HEK293 (cell line): ENCODE data around the gene MACROD1.
"Not testable (repeated sequence)": the region's sequence is repeated elsewhere in the genome, so short reads cannot be mapped to it uniquely, and the experiment has no call there.

Experiments
- CTCF ChIA-PET: fragments of 350-600 bp; formaldehyde crosslinking; extraction: SDS; loops from one replicate; lab custom pipeline; 2021; ENCODE audit warnings: antibody characterized with exemption; lab: Yijun Ruan, JAX
- POLR2A ChIA-PET: fragments of 300-600 bp; formaldehyde crosslinking; extraction: SDS; loops from one replicate; lab custom pipeline; 2020; ENCODE audit warnings: antibody characterized with exemption, inconsistent platforms; lab: Yijun Ruan, JAX
- H3K27ac ChIP-seq: fragments of 200-500 bp; sonication (Bioruptor generic); 2 replicates; pipeline ENCODE4 v1.5.1; 2014; ENCODE audit warnings: low read depth, low read length, control low read depth, inconsistent platforms; ENCODE audit errors: extremely low read depth
- H3K36me3 ChIP-seq, 2 experiments: fragments of 200-500 bp in 1 of 2; sonication (Bioruptor generic) in 1 of 2; 1 replicate in 1 of 2; 2 replicates in 1 of 2; pipeline ENCODE4 v1.5.1; 2014 to 2017; ENCODE audit warnings: inconsistent platforms in 2 of 2, low read length in 2 of 2; ENCODE audit not compliant: control insufficient read depth in 2 of 2, insufficient read depth in 1 of 2
- H3K4me1 ChIP-seq: fragments of 200-500 bp; sonication (Bioruptor generic); 2 replicates; pipeline ENCODE4 v1.5.1; 2014; ENCODE audit warnings: mild to moderate bottlenecking, low read length, inconsistent platforms; ENCODE audit not compliant: control insufficient read depth, insufficient read depth
- H3K4me3 ChIP-seq: 2 replicates; pipeline ENCODE4 v1.5.1; 2011; ENCODE audit warnings: low read depth, mild to moderate bottlenecking, control low read depth, low read length, moderate library complexity
- H3K9me3 ChIP-seq: fragments of 200-500 bp; sonication (Bioruptor generic); 2 replicates; pipeline ENCODE4 v1.5.1; 2014; ENCODE audit warnings: low read depth, low read length, inconsistent platforms; ENCODE audit not compliant: control insufficient read depth, insufficient read depth
- BCL11B ChIP-seq: fragments of 450-650 bp; formaldehyde crosslinking; IDR thresholded peaks from 2 replicates; pipeline ENCODE4 v1.5.1; 2016; ENCODE audit warnings: low read depth, missing biosample characterization, missing genetic modification characterization
- REST ChIP-seq: fragments of 450-650 bp; formaldehyde crosslinking; IDR thresholded peaks from 2 replicates; pipeline ENCODE4 v1.5.1; 2016; ENCODE audit warnings: missing biosample characterization, missing genetic modification characterization
- TCF7L2 ChIP-seq: IDR thresholded peaks from 2 replicates; pipeline ENCODE4 v1.6.1; 2011; ENCODE audit warnings: low read depth, mild to moderate bottlenecking, inconsistent platforms, low read length, moderate library complexity, borderline replicate concordance
- TRIM28 ChIP-seq: IDR thresholded peaks from 2 replicates; pipeline ENCODE4 v1.6.1; 2011; ENCODE audit warnings: low read length, control low read depth, borderline replicate concordance
- ZBTB11 ChIP-seq: fragments of 450-650 bp; formaldehyde crosslinking; conservative IDR thresholded peaks from 2 replicates; pipeline ENCODE4 v1.5.1; 2016; ENCODE audit warnings: low read depth, missing biosample characterization, missing genetic modification characterization
- ZBTB48 ChIP-seq: fragments of 450-650 bp; formaldehyde crosslinking; IDR thresholded peaks from 2 replicates; pipeline ENCODE4 v1.5.1; 2016; ENCODE audit warnings: missing biosample characterization, missing genetic modification characterization
- ZNF121 ChIP-seq: fragments of 450-650 bp; formaldehyde crosslinking; IDR thresholded peaks from 2 replicates; pipeline ENCODE4 v1.5.1; 2016; ENCODE audit warnings: missing biosample characterization, missing genetic modification characterization
- ZNF174 ChIP-seq: fragments of 450-650 bp; formaldehyde crosslinking; IDR thresholded peaks from 2 replicates; pipeline ENCODE4 v1.5.0; 2017; ENCODE audit warnings: missing biosample characterization, mild to moderate bottlenecking, missing genetic modification characterization
- ZNF202 ChIP-seq: fragments of 450-650 bp; formaldehyde crosslinking; IDR thresholded peaks from 2 replicates; pipeline ENCODE4 v1.5.1; 2016; ENCODE audit warnings: missing biosample characterization, missing genetic modification characterization, borderline replicate concordance
- ZNF266 ChIP-seq: fragments of 450-650 bp; formaldehyde crosslinking; IDR thresholded peaks from 2 replicates; pipeline ENCODE4 v1.5.1; 2016; ENCODE audit warnings: missing biosample characterization, missing genetic modification characterization, low read depth
- ZNF394 ChIP-seq: fragments of 450-650 bp; formaldehyde crosslinking; IDR thresholded peaks from 2 replicates; pipeline ENCODE4 v1.5.1; 2016; ENCODE audit warnings: missing biosample characterization, missing genetic modification characterization, mild to moderate bottlenecking, moderate library complexity, borderline replicate concordance
- ZNF404 ChIP-seq: fragments of 450-650 bp; formaldehyde crosslinking; IDR thresholded peaks from 2 replicates; pipeline ENCODE4 v1.5.1; 2017; ENCODE audit warnings: missing biosample characterization, missing genetic modification characterization
- ZNF510 ChIP-seq: fragments of 450-650 bp; formaldehyde crosslinking; IDR thresholded peaks from 2 replicates; pipeline ENCODE4 v1.5.1; 2018; ENCODE audit warnings: mild to moderate bottlenecking, missing genetic modification characterization, missing biosample characterization; ENCODE audit not compliant: insufficient replicate concordance
- ZNF518A ChIP-seq: fragments of 450-650 bp; formaldehyde crosslinking; conservative IDR thresholded peaks from 2 replicates; pipeline ENCODE4 v1.5.1; 2016; ENCODE audit warnings: low read depth, missing biosample characterization, missing genetic modification characterization
- ZNF555 ChIP-seq: fragments of 450-650 bp; formaldehyde crosslinking; conservative IDR thresholded peaks from 2 replicates; pipeline ENCODE4 v1.5.1; 2017; ENCODE audit warnings: missing biosample characterization, mild to moderate bottlenecking, missing genetic modification characterization, inconsistent platforms
- ZNF558 ChIP-seq: fragments of 450-650 bp; formaldehyde crosslinking; IDR thresholded peaks from 2 replicates; pipeline ENCODE4 v1.5.1; 2016; ENCODE audit warnings: missing biosample characterization, missing genetic modification characterization
- ZNF629 ChIP-seq: fragments of 450-650 bp; formaldehyde crosslinking; IDR thresholded peaks from 2 replicates; pipeline ENCODE4 v1.5.1; 2017; ENCODE audit warnings: missing biosample characterization, missing genetic modification characterization
- ZNF654 ChIP-seq: fragments of 450-650 bp; formaldehyde crosslinking; IDR thresholded peaks from 2 replicates; pipeline ENCODE4 v1.5.1; 2016; ENCODE audit warnings: low read depth, missing biosample characterization, missing genetic modification characterization
- ZNF76 ChIP-seq: fragments of 450-650 bp; formaldehyde crosslinking; IDR thresholded peaks from 2 replicates; pipeline ENCODE4; 2016; ENCODE audit warnings: low read depth, missing biosample characterization, missing genetic modification characterization, borderline replicate concordance
- ZNF776 ChIP-seq: fragments of 450-650 bp; formaldehyde crosslinking; IDR thresholded peaks from 2 replicates; pipeline ENCODE4 v1.5.0; 2017; ENCODE audit warnings: missing biosample characterization, missing genetic modification characterization, borderline replicate concordance

MACROD1 gene

GRCh38 chr11:63966444-63966843 is 199.5 kb downstream of the MACROD1 start (continued):
- no peak for TF ChIP-seq ZBTB11
- TF ChIP-seq ZNF174 (tag by site-specific recombination), result no peak
- TF ChIP-seq ZNF776 (tag by site-specific recombination), result no peak
- TF ChIP-seq TRIM28, result no peak
- no peak for TF ChIP-seq ZBTB48 (tag by site-specific recombination)
- TF ChIP-seq TCF7L2, result no peak
- TF ChIP-seq BCL11B (tag by site-specific recombination), result no peak
- no peak for TF ChIP-seq ZNF76 (tag by site-specific recombination)
- TF ChIP-seq ZNF555 (tag by site-specific recombination), result no peak

- H3K9me3 ChIP-seq, H3K27ac ChIP-seq, H3K36me3 ChIP-seq, POLR2A ChIA-PET, H3K4me3 ChIP-seq, H3K4me1 ChIP-seq: not testable (repeated sequence)
- CTCF ChIA-PET, result interaction anchor here (0.6 to 1.0 kb wide), 3 partner anchors 26 to 88 kb away, joined by 3 to 10 read pairs (median 3); no protein-coding TSS in a partner anchor
- peak; percentile 18; the same call in 1 of the 2 replicates for TF ChIP-seq ZNF654 (tag by site-specific recombination)
- TF ChIP-seq ZNF510 (tag by site-specific recombination), result peak; percentile 76
- peak; percentile 72 for TF ChIP-seq ZNF555 (tag by site-specific recombination)
- TF ChIP-seq ZNF121 (tag by site-specific recombination), result 0 out of 2 replicates have a peak, but pooled peaks have one; percentile 21
- TF ChIP-seq ZNF404 (tag by site-specific recombination), result peak; percentile 68; the same call in 1 of the 2 replicates
- peak; percentile 73; the same call in 1 of the 2 replicates for TF ChIP-seq ZNF266 (tag by site-specific recombination)
- peak; percentile 58 for TF ChIP-seq REST (tag by site-specific recombination)
- TF ChIP-seq ZBTB11, result peak; percentile 72
- TF ChIP-seq ZNF202 (tag by site-specific recombination), result peak; percentile 47; the same call in 1 of the 2 replicates
- 0 out of 2 replicates have a peak, but pooled peaks have one; percentile 22 for TF ChIP-seq ZNF629 (tag by site-specific recombination)
- peak; percentile 85 for TF ChIP-seq ZNF518A (tag by site-specific recombination)
- TF ChIP-seq ZNF394 (tag by site-specific recombination), result peak; percentile 88
- TF ChIP-seq ZNF558 (tag by site-specific recombination), result 0 out of 2 replicates have a peak, but pooled peaks have one; percentile 51
These were observed 202.0 kb downstream of the MACROD1 start for GRCh38 chr11:63963895-63964294.
